Epithelial cell of prostate (primary cell): ENCODE data around the gene PRTFDC1.
"Not testable (repeated sequence)": the region's sequence is repeated elsewhere in the genome, so short reads cannot be mapped to it uniquely, and the experiment has no call there.

ENCODE experiments used
- DNase-seq: peaks from one replicate; pipeline ENCODE4 v3.0.0-alpha.2; 2011; ENCODE audit warnings: low read depth, low spot score
- H3K27ac ChIP-seq: fragments of 450-650 bp; 2 replicates; pipeline ENCODE4 v1.5.1; 2017; ENCODE audit warnings: mild to moderate bottlenecking

PRTFDC1 gene

DNA sequence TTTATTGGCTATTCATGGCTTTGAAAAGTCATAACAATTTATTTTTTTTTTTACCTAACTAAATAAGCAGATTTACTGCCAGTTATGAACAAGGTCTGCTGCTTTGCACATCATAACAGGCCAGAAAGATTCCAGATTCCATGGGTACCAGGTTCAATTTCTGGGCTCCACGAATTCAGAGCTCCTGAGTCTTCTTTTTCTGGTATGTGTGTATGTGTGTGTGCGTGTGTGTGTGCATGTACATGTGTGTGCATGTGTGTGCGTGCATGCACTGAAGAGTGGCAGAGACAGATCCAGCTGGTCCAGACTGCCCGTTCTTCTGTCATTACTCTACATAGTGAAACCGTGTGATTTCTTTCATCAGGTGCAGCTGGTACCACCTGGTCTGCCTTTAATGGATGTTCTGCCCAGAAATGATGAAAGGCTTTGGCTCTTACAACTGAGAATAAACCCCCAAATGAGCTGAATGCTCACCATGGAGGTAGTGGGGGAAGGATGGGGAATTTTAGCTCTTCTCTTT, 14.6 kb upstream of the PRTFDC1 start:
- DNase-seq, result no peak
- no peak overlapping the region for H3K27ac ChIP-seq

DNA sequence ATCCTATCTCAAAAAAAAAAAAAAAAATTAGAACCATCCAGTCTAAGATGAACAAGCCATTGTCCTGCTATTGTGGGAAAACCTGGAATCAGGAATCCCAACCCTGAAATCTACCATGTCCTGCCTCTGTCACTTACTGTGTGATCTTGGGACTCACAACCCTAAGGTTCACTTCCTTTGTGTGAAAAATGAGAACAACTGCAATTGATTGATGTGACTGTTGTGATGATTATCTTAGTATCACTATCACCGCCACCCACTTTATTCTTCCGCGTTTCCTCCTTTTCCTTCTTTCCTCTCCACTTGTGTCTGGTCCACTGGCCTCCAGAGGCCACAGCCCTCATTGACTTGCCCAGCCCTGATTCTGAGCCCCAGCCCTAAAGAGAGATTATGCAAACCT, 12.6 kb upstream of the PRTFDC1 start:
- no peak for DNase-seq
- no peak overlapping the region for H3K27ac ChIP-seq

DNA sequence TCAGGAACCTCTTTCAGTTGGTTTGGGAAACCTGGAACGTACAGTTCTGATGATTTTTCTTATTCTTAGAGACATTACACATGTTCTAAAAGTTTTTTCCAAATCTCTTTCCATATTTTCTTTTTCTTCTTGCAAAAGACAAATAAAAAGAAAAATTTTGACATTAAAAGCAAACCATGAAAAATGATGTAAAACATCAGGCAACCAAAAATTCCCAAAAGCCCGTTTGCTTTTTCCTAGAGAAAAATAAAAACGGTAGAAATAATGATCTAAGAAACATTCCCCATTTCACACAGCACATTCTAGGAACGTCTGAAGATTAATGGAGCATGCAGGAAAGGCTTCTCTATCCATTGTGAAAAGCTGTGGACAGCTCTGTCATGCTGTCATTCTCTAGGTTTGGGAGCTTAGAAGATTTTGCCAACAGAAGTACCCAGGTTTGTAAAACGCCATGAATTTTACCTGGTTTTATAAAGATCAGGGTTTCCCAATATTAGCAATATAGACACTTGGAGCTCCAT, 11.2 kb upstream of the PRTFDC1 start:
- peak overlapping the region; percentile 8 for H3K27ac ChIP-seq
- no peak for DNase-seq

DNA sequence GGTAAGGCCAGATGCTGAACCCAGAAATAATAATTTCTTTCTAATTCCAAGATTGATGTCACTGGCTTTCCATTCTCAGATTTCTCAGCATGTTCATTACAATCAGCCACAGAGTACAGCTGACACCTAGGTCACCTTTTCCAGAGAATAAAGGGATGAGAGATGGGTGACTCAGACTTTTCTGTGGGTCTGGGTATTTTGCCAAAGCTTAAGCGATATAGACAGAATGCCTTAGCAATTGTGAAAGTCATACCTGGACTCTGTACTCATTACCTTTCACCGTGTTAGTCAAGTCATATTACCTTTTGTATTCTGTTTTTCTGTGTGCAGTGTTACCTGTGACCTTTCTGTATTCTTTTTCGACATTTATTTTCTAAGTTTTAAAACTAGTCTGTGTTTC, 10.6 kb upstream of the PRTFDC1 start:
- peak overlapping the region; percentile 8 for H3K27ac ChIP-seq
- peak; percentile 78 for DNase-seq

DNA sequence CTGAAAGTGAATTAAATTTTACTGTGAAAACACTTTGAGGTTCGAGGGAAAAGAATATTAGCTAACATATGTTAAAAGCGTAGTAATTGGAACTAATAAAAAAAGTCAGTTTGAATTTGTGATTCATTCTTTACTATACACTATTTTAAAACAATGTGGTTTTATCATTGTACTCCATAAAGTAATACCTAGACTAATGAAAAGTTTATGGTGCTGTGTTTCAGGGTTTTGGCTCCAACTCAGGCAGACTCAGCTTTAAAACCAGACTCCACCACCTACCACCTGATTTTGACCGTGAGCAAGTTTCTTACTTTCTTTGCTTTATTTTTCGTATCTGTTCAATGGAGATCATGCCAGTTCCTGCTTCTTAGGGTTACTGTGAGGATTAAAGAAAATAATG, 9.2 kb upstream of the PRTFDC1 start:
- no peak overlapping the region for H3K27ac ChIP-seq
- DNase-seq, result no peak

DNA sequence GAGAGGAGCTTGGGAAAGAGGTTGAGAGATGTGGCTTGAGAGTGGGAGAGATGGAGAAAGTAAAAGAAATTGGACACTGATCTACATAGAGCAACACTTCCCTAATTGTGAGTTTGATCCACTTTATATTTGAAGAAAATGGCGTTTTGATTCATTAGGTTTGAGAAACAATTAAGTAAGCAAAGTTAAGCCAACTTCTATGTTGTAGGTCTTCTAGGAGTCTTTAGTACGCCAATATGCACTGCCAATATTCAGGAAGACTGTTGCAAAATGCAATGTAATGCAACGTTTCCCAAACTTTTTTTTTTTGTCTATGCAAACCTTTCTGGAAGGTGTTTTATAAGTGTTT, 7.0 kb upstream of the PRTFDC1 start:
- no peak overlapping the region for H3K27ac ChIP-seq
- DNase-seq, result no peak

DNA sequence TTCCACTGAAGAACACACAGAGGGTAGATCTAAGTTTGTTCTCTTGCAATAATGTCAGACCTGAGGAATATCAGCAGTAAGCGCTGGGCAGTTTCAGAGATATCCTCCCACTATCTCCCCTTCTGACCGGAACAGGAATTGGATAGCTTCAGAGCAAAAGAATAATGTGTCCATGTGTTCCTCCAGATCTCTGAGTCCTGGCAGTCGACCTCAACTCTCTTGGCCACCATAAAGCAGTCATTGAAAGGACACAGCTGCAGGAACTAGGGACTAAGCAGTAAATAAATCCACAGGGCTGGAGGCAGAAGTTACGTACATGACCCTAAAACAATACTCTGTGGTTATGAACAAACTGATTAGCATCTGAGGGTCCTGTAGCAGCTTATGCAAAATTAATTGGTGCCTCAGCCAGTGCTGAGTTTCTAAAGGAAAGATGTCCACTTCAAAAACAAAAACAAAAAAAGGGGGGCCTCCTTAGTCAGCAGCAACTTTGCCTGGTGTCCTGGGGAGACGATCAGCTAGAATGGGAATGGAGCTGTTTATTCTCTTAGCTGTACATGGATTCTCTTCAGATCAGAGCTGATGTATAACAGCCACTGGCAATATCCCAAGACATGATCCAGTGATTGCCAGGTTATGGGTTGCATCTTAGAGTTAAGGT, 6.4 kb upstream of the PRTFDC1 start:
- no peak for DNase-seq
- H3K27ac ChIP-seq, result peak overlapping the region; percentile 54

DNA sequence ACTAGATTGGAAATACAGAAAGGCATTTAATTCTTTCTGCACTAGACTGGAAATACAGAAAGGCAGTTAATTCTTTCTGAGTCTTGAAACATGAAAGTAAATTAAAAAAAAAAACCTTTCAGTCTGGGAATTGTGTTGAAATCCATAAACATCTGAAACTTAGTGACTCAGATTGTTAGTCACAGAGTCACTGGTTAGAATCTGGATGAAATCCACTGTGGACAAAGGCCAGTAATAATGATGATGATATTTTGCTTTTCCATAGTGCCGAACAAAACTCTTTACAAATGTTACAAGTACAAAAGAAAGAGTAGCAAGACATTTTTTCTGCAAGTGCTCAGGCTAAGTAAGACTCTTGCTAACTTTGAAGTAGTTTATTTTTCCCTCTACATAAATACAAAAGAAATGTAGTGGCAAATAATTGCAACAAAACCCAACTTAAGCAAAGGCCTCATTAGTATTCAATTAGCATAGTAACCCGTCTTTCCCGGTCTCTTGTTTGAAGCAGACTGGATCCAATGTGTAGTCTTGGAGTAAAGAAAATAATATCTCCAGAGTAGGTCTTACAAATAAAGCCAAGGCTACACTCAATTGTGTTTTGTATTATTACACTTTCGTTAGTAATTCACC, 5.8 kb upstream of the PRTFDC1 start:
- H3K27ac ChIP-seq, result peak overlapping the region; percentile 54
- peak; percentile 57 for DNase-seq

DNA sequence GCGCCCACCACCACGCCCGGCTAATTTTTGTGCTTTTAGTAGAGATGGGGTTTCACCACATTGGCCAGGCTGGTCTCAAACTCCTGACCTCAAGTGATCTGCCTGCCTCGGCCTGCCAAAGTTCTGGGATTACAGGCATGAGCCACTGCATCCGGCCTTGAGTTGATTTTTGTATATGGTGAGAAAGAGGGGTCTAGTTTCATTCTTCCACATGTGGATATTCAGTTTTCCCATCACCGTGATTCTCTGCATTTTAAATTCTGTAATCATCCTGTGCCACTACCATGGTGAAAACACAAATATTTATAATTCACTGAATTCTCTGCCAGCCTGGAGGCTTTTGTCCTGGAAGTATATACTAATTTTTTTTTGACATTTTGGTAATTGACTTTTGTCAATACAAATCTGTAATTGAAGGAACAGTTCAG, 5.2 kb upstream of the PRTFDC1 start:
- DNase-seq, result not testable (repeated sequence)
- peak overlapping the region; percentile 54 for H3K27ac ChIP-seq

DNA sequence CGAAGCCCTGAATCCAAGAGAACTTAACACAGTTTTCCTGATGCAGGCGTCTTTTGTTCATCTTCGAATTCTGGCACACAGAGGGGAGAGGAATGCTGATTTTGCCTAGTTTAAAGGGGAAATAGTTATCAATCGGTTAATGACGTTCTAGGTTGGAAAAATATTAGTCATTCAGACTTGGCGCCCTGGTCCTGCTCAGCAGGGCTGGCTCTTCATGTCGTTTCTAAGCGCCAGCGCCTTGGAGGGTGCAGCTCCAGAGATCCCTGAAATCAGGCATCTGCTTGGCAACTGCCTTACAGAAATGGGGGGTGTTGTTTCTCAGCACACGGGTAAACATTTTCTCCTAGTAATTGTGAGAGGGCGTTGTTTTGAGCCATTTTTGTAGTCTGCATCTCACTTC, 1.3 kb upstream of the PRTFDC1 start:
- DNase-seq, result no peak
- peak overlapping the region; percentile 28 for H3K27ac ChIP-seq

DNA sequence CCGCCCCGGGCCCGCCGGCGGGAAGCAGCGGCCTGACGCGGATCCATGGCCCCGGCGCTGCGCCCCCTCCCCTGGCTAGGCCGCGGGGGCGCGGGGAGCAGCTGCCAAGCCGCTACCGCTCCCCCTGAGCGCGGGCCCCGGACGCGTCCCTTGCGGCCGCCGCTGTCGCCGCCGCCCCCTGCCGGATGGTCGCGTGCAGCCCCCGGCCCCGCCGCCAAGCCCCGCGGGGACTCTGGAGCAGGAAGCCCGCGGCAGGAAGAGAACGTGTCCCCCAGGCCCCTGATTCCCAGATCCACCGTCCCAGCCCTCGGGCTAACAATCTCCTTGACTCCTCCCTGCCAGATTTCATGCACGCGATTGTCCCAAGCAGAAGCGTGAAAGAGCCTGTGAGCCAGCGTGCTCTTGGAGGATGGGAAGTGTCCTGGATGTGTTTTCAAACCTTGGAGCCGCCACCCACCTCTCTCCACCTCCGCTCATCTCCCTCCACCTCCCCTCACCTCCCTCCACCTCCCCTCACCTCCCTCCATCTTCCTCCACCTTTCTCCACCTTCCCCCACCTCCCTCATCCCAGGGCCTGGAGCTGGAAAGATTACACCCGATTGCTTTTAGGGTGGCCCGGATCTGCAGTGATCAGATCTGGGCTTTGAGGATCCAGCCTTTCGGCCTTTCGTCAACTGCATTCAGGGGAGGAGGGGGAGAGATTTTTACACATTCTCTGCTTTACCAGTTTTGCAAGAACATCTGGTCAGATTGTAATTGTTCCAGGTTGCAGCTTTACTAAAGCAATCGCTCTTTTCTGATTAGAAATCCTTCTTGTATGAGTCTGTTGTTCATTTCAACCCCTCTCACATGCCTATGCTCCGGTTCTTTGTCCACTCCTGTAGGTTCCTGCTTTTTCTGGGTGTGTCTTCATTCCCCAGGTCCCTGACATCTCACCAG, 570 bp upstream of the PRTFDC1 start:
- no peak for DNase-seq
- peak overlapping the region; percentile 28 for H3K27ac ChIP-seq

DNA sequence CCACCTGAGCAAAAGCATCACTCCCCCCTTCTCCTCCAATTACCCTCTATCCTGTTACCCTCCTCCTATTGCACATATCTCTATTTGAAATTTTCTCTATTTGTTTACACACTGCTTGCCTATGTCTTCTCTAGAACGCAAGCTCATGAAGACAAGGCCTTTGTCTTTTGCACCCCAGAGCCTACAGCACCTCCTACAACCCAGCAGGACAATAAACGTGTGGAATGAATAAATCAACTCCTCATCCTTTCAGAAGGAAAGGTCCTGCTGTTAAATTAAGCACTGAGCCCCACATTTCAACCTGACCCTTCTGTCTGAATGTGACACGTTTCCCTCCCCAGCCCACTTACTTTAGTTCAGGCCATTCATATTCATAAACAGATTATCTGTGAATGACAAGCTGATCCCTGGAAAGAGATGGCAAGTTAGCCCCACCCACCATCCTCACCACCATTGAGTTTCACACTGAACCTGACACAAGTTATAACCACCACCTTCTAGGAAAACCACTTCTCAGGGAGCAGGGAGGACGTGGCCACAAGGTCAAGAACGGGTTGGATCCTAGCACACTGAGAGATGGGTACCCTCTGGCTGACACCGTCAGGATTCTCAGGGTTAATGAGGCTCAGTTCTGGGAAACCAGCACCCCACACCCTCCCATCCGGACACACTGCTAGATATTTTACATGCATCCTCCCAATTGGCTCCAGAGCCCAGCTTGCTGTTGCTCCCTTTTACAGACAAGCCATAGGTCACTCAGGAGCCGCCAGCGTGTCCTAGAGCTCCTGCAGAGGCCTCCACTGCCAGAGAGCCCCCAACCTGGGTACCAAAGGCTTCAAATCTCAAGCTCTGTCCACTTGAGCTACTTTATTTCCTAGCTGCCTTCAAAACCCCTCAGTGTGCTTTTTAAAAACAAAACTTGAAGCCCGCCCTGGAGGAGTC, 934 bp downstream of the PRTFDC1 start:
- DNase-seq, result no peak
- peak overlapping the region; percentile 28 for H3K27ac ChIP-seq

DNA sequence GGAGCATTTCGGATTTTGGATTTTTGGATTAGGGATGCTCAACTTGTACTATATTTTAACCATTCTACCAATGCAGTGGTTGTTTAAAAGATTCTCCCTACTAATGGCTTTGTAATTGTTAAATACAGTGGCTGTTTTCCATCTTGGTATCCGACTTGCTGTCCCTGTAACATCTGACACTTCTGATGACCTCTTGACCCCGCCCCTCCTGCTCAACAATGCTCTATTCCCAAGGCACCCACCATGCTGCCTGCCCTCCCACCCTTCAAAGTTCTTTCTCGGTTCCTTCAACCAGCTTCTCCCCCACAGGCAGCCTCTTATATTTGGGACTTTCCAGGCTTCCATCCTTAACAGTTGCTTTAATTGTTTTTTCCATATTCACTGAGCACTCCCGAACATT, 2.0 kb downstream of the PRTFDC1 start:
- H3K27ac ChIP-seq, result no peak overlapping the region
- no peak for DNase-seq

DNA sequence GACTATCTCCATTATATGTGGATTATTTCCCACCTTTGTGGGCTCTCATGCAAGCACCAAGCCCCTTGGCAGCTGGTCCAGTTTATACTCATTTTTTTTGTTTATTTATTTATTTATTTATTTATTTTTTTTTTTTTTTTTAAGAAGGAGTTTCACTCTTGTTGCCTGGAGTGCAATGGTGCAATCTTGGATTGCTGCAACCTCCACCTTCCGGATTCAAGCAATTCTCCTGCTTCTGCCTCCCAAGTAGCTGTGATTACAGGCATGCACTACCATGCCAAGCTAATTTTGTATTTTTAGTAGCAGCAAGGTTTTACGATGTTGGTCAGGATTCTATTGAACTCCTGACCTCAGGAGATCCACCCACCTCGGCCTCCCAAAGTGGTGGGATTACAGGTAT, 2.8 kb downstream of the PRTFDC1 start:
- H3K27ac ChIP-seq, result no peak overlapping the region
- DNase-seq, result no peak

DNA sequence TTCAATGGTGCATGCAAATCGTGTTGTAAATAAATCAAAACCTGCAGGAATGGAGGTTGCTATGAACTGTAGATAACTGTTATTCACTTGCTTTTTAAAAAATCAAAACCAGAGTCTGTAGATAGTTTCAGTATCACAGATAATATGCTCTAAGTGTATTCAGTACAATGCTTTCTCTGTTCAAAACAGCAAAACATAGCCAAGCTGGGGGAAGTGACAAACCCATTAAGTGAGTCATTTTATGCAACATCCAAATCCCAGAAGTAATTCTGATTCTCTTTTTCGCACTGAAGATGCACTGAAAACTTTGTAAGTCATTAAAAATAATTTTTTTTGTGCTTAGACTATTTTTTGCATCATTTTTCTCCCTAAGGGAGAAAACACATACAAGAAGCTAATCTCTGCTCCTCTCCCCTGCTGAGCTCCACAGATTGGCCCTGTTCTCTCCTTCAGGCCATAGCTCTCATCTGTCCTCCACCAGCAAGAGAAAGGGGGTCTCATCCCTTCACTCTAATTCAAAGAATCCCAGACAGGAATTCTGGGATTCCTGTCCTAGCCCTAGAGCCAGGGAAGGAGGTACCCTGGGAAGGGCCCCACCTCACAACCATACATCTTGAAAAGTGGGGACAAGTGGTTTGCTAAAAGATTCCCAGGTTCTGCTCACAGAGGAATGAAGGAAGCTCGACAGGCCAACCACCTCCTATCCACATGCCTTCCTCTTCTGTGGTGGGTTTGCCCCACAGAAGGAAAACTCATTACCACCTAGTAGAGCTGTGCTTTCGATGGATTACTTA, 4.9 kb downstream of the PRTFDC1 start:
- no peak overlapping the region for H3K27ac ChIP-seq

DNA sequence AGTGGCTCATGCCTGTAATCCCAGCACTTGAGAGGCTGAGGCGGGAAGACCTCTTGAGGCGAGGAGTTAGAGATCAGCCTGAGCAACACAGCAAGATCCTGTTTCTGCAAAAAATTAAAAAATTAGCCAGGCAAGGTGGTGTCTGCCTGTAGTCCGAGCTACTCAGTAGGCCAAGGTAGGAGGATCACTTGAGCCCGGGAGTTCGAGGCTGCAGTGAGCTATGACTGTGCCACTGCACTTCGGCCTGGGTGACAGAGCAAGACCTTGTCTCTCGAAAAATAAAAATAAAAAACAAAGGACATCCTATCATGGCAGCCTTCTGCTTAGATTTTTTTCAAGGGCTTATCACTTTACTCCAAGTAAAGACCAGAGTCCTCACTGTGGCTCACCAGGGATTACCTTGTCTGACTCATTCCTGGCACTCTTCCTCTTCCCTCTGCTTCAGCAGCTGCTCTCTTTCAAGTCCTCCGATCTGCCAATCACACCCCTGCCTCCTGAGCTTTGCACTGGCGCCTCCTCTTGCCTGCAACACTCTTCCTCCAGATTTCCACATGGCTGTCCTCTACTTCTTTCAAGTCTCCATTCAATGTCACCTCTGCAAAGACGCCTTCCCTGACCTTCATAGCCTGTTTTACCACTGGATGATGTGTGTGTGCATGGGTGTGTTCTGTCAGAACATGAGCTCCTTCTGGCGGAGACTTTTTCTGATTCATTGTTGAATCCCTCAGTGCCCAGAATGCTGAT, 7.7 kb downstream of the PRTFDC1 start:
- peak; percentile 64 for DNase-seq
- no peak overlapping the region for H3K27ac ChIP-seq

More for the DNA sequence above, 4.9 kb downstream of the PRTFDC1 start:
- no peak for DNase-seq

DNA sequence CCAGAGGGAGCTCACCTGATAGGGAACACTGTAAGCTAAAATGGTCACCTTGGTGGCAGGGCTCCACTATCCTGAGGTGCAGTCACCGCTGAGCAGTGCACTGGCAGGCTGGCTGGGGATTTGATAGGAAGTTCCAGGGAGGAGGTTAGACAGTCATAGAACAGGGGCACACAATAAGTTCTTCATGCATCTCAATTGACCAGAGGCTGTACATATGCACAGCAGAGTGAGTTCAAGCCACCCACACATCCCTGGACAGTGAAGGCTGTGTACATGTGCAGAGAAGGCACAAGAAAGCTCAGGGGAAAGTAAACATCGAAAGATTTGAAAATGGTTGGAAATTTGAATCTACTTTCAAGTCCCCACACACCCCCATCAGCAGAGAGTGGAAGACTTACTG, 13.9 kb downstream of the PRTFDC1 start:
- no peak overlapping the region for H3K27ac ChIP-seq

DNA sequence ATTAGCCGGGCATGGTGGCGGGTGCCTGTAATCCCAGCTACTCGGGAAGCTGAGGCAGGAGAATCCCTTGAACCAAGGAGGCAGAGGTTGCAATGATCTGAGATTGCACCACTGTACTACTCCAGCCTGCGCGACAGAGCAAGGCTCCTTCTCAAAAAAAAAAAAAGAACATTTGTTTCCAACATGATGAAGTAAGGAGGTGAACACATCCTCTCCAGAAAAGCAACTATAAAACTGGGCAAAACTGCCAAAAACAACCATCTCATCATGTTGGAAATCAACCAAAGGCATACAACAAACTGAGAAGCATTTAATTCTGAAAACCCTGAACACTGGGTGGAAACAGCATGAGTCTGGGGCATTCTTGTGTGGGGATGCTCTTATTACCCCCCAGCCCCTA, 14.3 kb downstream of the PRTFDC1 start:
- DNase-seq, result no peak
- no peak overlapping the region for H3K27ac ChIP-seq

More for the DNA sequence above, 13.9 kb downstream of the PRTFDC1 start:
- DNase-seq, result no peak
